Nephron progenitor cell (in vitro differentiated cells): ENCODE measurements around the gene MYH13.

Experiments used
- DNase-seq: peaks from one replicate; pipeline ENCODE4 v3.0.0; 2021
- H3K27ac Mint-ChIP-seq: 2 replicates; pipeline ENCODE4 v1.8.0; 2021; ENCODE audit warnings: mild to moderate bottlenecking, moderate library complexity, mixed read lengths
- H3K27me3 Mint-ChIP-seq: 2 replicates; pipeline ENCODE4 v1.8.0; 2021; ENCODE audit warnings: mild to moderate bottlenecking, low read depth, mixed read lengths; ENCODE audit not compliant: poor library complexity
- H3K36me3 Mint-ChIP-seq: 2 replicates; pipeline ENCODE4 v1.8.0; 2021; ENCODE audit warnings: low read depth, mixed read lengths
- H3K4me1 Mint-ChIP-seq: 2 replicates; pipeline ENCODE4 v1.8.0; 2021; ENCODE audit warnings: mixed read lengths
- H3K4me3 Mint-ChIP-seq: 2 replicates; pipeline ENCODE4 v1.8.0; 2021; ENCODE audit warnings: mild to moderate bottlenecking, moderate library complexity, mixed read lengths
- H3K9me3 Mint-ChIP-seq: 2 replicates; pipeline ENCODE4 v1.8.0; 2021; ENCODE audit warnings: mild to moderate bottlenecking, moderate library complexity, mixed read lengths
- TF ChIP-seq, protein P1 (sequence below): fragments of 200-600 bp; sonication (generic); IDR thresholded peaks from 2 replicates; pipeline ENCODE4 v1.5.0; 2021; ENCODE audit warnings: antibody characterized with exemption

The MYH13 gene

GRCh38 chr17:10268005-10268404, 104.8 kb downstream of the MYH13 start:
- H3K27ac Mint-ChIP-seq = no peak overlapping the region
- H3K9me3 Mint-ChIP-seq = peaks cover 16% of the 10 kb centered on the region
- H3K27me3 Mint-ChIP-seq = peaks cover 20% of the 10 kb centered on the region
- H3K36me3 Mint-ChIP-seq = no peaks in the 10 kb centered on the region
- no peak overlapping the region for H3K4me3 Mint-ChIP-seq
- no peak for DNase-seq
- TF ChIP-seq, protein P1, sequence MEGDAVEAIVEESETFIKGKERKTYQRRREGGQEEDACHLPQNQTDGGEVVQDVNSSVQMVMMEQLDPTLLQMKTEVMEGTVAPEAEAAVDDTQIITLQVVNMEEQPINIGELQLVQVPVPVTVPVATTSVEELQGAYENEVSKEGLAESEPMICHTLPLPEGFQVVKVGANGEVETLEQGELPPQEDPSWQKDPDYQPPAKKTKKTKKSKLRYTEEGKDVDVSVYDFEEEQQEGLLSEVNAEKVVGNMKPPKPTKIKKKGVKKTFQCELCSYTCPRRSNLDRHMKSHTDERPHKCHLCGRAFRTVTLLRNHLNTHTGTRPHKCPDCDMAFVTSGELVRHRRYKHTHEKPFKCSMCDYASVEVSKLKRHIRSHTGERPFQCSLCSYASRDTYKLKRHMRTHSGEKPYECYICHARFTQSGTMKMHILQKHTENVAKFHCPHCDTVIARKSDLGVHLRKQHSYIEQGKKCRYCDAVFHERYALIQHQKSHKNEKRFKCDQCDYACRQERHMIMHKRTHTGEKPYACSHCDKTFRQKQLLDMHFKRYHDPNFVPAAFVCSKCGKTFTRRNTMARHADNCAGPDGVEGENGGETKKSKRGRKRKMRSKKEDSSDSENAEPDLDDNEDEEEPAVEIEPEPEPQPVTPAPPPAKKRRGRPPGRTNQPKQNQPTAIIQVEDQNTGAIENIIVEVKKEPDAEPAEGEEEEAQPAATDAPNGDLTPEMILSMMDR = no peak
- no peaks in the 10 kb centered on the region for H3K4me1 Mint-ChIP-seq

- Mint-ChIP-seq H3K4me3 (no peak overlapping the region), H3K36me3 (no peaks in the 10 kb centered on the region), H3K27ac (no peak overlapping the region)
Observed at GRCh38 chr17:10266296-10266876, 106.4 kb downstream of the MYH13 start.

GRCh38 chr17:10265100-10265810, 107.6 kb downstream of the MYH13 start:
- no peaks in the 10 kb centered on the region for H3K36me3 Mint-ChIP-seq
- TF ChIP-seq, protein P1 = no peak
- H3K27ac Mint-ChIP-seq = no peak overlapping the region
- peaks cover 12% of the 10 kb centered on the region for H3K27me3 Mint-ChIP-seq
- peaks cover 16% of the 10 kb centered on the region for H3K9me3 Mint-ChIP-seq
- H3K4me3 Mint-ChIP-seq = no peak overlapping the region
- DNase-seq = no peak
- no peaks in the 10 kb centered on the region for H3K4me1 Mint-ChIP-seq

More at GRCh38 chr17:10266296-10266876, 106.4 kb downstream of the MYH13 start:
- TF ChIP-seq, protein P1 = no peak
- H3K27me3 Mint-ChIP-seq = peaks cover 14% of the 10 kb centered on the region
- DNase-seq = no peak
- H3K9me3 Mint-ChIP-seq = peaks cover 16% of the 10 kb centered on the region
- no peaks in the 10 kb centered on the region for H3K4me1 Mint-ChIP-seq

GRCh38 chr17:10264051-10264450, 108.8 kb downstream of the MYH13 start:
- TF ChIP-seq, protein P1 = no peak
- DNase-seq = no peak
- Mint-ChIP-seq H3K27me3 (peaks cover 19% of the 10 kb centered on the region), H3K4me1 (no peaks in the 10 kb centered on the region), H3K9me3 (peaks cover 16% of the 10 kb centered on the region), H3K4me3 (no peak overlapping the region), H3K36me3 (no peaks in the 10 kb centered on the region), H3K27ac (no peak overlapping the region)

GRCh38 chr17:10262451-10262850, 110.4 kb downstream of the MYH13 start:
- H3K27ac Mint-ChIP-seq = no peak overlapping the region
- DNase-seq = no peak
- H3K4me1 Mint-ChIP-seq = no peaks in the 10 kb centered on the region
- no peaks in the 10 kb centered on the region for H3K36me3 Mint-ChIP-seq
- H3K4me3 Mint-ChIP-seq = no peak overlapping the region
- H3K27me3 Mint-ChIP-seq = peaks cover 20% of the 10 kb centered on the region
- TF ChIP-seq, protein P1 = no peak
- H3K9me3 Mint-ChIP-seq = peaks cover 8% of the 10 kb centered on the region

DNA sequence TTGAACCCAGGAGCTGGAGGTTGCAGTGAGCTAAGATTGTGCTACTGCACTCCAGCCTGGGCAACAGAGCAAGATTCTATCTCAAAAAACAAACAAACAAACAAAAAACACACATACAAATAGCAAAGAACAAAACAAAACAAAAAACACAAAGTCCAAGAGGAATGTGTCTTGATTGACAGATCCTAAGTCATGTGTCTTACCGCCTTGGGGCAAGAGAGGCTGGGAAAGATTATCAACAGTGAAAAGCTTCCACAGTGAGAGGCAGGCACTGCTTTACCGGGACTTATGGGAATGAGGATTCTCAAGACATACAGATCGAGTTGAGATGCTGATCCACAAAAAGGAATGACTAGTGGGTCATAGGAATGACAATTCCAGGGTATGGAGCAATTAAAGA, 111.7 kb downstream of the MYH13 start:
- TF ChIP-seq, protein P1 = no peak
- DNase-seq = no peak
- no peaks in the 10 kb centered on the region for H3K4me1 Mint-ChIP-seq
- peaks cover 17% of the 10 kb centered on the region for H3K27me3 Mint-ChIP-seq
- no peak overlapping the region for H3K27ac Mint-ChIP-seq
- no peak overlapping the region for H3K4me3 Mint-ChIP-seq
- H3K9me3 Mint-ChIP-seq = no peaks in the 10 kb centered on the region
- H3K36me3 Mint-ChIP-seq = no peaks in the 10 kb centered on the region
